Renal cortical epithelial cell (primary cell): ENCODE measurements around the gene RTP4. TPM values are rescaled to one million over a fixed set of nuclear protein-coding genes. Genes with fewer than 3 reads are reported as not detected.
A peak's percentile ranks its signal among the peaks of the same experiment; 100 is the strongest.
"Not testable (repeated sequence)": the region's sequence is repeated elsewhere in the genome, so short reads cannot be mapped to it uniquely, and the experiment has no call there.

Source experiments
- DNase-seq: peaks from one replicate; pipeline ENCODE4 v3.0.0-alpha.2; 2011; ENCODE audit warnings: low read depth
- total RNA-seq: library from RNA; depleted of rRNA; stranded (reverse); fragments of >200 nt; gene quantifications from 2 replicates; pipeline ENCODE4 v1.2.3, GENCODE V29; 2014

Gene RTP4
- total RNA-seq, 1 donor from 2014 or later: 1.1 TPM

DNA sequence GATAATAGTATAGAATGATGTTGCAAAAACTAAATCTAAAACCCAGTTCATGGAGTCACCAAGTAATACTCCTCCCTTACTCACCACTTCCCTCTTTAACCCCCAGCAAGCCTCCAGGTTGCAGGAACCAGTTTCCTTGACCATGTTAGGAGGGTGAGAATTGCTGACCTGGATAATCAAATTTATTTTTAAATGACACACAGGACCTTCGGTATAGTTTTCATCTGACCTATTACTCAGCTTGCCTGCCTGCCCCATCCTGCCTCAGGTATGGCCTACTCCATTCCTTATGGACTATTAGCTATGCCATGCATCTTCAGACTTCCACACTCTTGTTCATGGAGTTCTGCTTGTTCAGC is 883 bp downstream of the RTP4 start:
- DNase-seq: peak; percentile 43

DNA sequence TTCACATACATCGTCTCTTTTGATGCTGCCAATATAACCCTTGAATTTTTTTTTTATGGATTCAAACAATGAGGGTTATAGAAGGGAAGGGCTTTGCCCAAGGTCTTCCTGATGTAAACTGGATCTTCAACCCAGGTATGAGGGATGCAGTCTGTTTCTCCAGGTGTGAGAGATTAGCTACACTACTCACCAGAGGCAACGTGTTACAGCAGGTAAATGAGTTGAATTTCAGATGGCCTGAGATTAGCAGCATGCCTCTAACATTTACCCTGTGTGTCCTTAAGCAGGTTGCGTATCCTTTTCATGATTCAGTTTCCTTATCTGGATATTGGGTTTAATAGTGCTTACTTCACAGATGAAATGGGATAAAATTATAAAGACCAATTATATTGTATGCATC is 1.9 kb downstream of the RTP4 start:
- DNase-seq: no peak

DNA sequence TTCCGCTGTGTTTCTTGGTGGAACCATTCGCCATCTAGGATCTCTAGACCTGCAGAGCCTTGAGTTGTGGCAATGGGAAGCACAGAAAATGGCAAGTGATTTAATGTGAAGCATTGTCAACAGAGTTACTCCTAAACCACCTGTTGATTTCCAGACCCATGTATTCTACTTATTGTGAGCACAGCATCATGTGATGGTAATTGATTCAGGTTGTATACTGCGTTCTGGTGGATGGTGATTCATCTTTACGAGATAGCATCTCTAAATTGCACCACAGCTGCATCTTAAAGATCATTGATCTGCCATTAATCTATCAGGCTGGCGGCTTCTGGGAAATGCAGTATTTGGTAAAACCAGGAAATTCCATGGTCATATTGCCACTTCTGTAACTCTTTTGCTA is 7.4 kb downstream of the RTP4 start:
- DNase-seq: no peak

DNA sequence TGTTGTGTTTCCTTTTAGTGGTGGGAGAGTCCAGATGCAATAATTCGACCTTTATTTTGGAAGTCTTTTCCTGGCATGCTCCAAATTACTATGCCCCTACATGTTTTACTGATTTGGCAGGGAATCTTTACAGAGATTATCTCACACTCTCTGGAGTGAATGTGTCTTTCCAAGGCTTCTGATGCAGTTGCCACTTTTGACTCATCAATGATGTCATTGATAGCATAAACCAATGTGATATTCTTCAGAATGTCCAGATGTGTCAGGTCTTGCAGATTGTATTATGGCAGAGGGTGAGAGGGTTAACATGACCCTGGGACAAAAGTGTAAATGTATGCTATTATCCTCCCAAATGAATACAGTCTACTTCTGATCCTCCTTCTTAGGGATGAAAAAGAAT is 9.7 kb downstream of the RTP4 start:
- DNase-seq: no peak

DNA sequence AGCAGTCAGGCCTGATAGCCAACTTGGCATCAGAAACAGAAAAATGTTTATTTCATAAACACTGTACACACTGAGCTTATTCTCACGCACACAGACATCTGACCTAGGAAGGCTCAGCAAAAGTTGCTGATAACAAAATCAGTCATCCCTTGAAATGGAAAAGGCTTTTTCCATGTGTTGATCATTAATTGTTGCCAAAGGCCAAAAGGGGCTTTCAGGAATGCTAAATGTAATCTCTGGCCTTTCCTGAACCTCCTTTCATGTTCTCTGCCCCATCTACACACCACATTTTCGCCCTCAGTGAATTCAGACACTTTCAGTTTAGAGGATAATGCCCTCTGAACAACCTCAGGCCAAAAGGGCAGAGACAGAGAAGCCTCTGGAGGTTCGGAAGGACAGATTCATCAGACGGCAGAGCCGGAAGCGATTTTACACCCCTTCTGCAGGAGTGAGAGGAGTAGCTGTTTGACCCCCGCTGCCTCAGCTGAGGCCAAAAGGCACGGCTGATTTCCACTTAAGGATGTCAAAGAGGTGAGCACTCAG is 14.5 kb downstream of the RTP4 start:
- DNase-seq: peak; percentile 47

DNA sequence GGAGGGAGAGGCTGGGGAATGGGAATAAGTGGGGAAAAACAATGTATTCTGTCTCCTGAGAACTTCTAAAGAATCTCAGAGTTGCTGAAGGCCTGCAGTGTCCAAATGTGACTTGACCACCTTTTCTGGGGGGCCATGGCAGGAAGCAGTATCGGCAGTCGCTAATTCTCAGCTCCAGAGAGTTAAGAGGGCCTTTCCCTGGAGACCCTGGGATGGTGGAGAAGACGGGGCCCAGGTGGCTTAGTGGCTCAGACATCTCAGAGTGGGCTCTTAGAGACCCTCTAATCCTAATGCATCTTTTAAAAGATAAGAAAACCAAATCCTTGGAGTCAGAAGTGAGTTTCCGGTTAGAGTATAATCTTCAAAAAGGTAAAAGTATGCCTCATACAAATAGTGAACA is 15.1 kb downstream of the RTP4 start:
- DNase-seq: no peak

DNA sequence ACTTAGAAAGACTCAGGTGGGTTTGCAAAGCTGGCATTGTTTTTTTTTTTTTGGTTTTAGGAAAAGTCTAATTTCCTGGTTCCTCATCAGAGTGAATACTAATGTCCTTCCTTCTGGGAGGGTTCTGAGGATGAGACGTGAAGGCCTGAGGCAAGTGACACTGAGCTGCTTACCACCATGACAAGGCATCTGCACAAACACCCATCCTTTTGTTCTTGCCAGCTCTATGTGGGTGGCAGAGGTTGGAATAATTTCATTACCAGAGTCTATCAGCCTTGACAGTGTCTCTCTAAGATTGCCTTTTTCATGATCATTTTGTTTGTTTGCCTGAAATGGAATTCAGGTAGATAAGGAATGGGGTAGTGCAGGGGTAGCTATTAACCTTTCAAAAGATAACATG is 17.1 kb downstream of the RTP4 start:
- peak; percentile 23 for DNase-seq

DNA sequence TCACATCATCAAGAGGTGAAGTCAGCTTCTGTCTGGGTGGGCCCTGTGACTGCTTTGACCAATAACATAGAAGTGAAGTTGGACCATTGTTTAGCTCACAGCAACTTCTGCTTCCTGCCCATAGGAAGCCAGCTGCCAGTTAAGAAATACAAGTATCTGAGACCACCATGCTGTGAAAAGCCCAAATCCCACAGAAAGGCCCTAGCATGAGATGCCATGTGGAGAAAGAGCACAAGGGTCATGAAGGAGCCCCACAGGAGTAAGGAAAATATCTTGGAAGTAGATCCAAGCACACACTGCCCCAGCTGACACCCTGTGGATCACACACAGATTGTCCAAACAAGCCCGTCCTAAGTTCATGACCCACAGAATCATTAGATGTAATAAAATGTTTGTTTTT is 28.5 kb downstream of the RTP4 start:
- DNase-seq: no peak

DNA sequence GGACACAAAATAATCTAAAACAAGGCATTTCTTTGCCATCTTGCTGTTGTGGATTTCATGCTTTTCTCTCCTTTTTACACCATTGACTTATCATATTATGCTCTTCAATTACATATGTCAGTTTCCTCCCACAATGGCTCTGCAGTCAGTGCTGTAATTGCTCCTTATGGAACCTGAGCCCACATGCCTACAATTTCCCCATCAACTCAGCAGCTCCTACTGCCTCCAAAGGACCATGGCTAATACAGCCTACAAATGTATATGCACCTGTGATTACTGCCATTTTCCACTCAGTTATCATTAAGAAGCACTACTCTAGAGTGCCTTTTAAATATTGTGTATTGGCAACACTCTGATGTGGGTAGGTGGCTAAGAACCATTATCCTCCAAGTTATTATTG is 30.8 kb downstream of the RTP4 start:
- DNase-seq: no peak

DNA sequence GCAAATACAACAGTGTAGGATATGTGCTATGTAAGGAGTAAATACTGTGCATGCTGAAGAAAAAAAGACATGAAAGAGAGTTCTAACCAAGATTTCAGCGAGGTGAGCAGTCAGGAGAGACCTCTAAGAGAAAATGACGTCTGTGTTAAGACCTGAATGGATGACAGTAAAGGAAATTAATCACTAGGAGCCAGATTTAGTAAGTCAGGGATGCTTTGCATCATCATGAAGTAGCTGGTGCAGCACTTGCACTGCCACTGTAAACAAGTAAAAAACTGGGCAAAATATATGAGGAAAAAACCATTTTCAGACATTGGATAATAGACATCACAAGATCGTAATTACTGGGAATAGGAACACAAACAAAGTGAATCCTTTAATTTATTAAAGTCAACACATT is 32.6 kb downstream of the RTP4 start:
- no peak for DNase-seq

DNA sequence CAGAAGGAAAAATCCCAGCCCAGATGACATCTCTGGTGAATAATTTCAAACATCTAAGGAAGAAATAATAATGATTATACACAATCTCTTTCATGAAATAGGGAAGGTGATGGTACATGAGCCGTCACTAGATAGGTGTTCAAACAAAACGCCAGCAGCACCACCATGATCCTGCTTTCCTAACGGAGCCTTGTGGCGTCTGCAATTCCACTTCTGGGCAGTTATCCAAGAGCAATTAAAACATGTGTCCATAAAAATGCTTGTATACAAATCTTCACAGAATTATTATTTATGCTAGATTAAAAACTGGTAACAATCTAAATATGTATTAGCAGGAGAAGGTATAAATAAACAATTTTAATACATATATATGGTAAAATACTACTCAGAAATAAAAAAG is 33.7 kb downstream of the RTP4 start:
- DNase-seq: no peak

DNA sequence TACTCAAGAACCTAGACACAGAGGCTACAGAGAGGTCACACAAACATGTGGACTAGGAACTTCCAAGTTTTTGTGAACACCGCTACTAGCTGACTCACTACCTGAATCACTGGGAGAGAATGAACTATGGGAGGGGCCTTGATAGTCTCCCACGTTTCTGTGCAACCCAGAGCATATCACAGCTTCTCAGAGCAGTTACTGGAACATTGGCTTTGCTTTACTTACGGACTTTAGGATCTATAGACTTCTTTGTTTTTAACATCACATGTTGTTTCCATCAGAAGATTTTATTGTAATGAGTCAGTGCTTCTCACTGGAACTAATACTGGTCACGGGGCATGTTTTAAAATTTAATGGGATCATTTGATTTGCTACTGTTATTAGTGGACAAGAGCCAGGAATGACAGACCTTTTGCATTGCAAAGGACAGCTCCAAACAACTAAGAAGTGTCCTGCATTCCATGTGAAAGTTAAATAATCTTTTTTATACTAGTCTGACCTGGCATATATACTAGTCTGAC is 35.6 kb downstream of the RTP4 start:
- peak; percentile 100 for DNase-seq

DNA sequence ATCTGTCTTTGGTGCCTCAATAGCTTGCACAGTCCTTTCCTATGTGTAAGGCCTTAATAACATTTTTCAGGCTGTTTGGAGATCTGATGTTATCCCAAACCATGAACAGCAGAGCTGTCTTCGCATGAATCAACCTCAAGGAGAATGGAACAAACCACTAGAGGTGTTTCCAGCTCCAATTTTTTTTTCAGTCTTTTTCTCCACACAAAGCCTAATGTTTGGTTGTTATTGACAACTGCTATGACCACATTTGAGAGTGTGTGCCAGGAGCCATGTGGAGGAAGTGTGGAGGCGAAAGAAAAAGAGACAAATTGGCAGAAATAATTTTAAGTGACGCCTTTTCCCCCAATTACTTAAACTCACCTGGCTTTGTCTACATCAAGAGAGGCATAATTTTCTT is 38.7 kb downstream of the RTP4 start:
- peak; percentile 71 for DNase-seq

DNA sequence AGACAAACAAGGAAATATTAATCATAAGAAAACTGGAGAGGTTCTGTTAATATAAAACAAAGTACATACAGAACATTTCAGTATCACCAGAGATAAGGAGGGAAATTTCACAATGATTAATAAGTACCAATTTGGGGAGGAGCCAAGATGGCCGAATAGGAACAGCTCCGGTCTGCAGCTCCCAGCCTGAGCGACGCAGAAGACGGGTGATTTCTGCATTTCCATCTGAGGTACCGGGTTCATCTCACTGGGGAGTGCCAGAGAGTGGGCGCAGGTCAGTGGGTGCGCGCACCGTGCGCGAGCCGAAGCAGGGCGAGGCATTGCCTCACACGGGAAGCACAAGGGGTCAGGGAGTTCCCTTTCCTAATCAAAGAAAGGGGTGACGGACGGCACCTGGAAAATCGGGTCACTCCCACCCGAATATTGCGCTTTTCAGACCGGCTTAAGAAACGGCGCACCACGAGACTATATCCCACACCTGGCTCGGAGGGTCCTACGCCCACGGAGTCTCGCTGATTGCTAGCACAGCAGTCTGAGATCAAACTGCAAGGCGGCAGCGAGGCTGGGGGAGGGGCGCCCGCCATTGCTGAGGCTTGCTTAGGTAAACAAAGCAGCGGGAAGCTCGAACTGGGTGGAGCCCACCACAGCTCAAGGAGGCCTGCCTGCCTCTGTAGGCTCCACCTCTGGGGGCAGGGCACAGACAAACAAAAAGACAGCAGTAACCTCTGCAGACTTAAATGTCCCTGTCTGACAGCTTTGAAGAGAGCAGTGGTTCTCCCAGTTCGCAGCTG is 44.0 kb downstream of the RTP4 start:
- DNase-seq: not testable (repeated sequence)

Other genes with a start within 250 kb of the RTP4 start
- gene RPL39L, start 228.9 kb upstream of the RTP4 start, total RNA-seq: 5.3 and 13.4 TPM in 2 replicates
- gene RTP1, start 170.9 kb upstream of the RTP4 start, total RNA-seq: not detected in 2 replicates
- gene MASP1, start 76.6 kb upstream of the RTP4 start, total RNA-seq: 0.52 and 3.5 TPM in 2 replicates